H9 (cell line): ENCODE measurements around the gene DKK3. TPM values are rescaled to one million over a fixed set of nuclear protein-coding genes. Genes with fewer than 3 reads are reported as not detected.

ENCODE experiments used
- DNase-seq: peaks from one replicate; pipeline ENCODE4 v3.0.0-alpha.2; 2017
- H2AFZ ChIP-seq: one replicate; pipeline ENCODE4 v1.6.1; 2013; ENCODE audit warnings: mild to moderate bottlenecking, low read length, control low read depth, moderate library complexity
- H2AK5ac ChIP-seq: 2 replicates; pipeline ENCODE4 v1.6.1; 2013; ENCODE audit warnings: low read length, control low read depth, mixed read lengths; ENCODE audit not compliant: insufficient read length
- H2BK120ac ChIP-seq: one replicate; pipeline ENCODE4 v1.6.1; 2013; ENCODE audit warnings: low read depth, mild to moderate bottlenecking, low read length, control low read depth, inconsistent platforms; ENCODE audit not compliant: poor library complexity, severe bottlenecking
- H2BK12ac ChIP-seq: 2 replicates; pipeline ENCODE4 v1.6.1; 2013; ENCODE audit warnings: low read length, control low read depth, mixed read lengths, low read depth; ENCODE audit not compliant: insufficient read length
- H2BK15ac ChIP-seq: 2 replicates; pipeline ENCODE4 v1.6.1; 2013; ENCODE audit warnings: low read depth, low read length, control low read depth
- H2BK20ac ChIP-seq: one replicate; pipeline ENCODE4 v1.6.1; 2013; ENCODE audit warnings: low read depth, mild to moderate bottlenecking, low read length, control low read depth, inconsistent platforms; ENCODE audit not compliant: poor library complexity, severe bottlenecking
- H2BK5ac ChIP-seq: 2 replicates; pipeline ENCODE4 v1.6.1; 2013; ENCODE audit warnings: low read length, control low read depth, mixed read lengths; ENCODE audit not compliant: insufficient read length
- H3K14ac ChIP-seq: 2 replicates; pipeline ENCODE4 v1.6.1; 2013; ENCODE audit warnings: low read length, control low read depth; ENCODE audit not compliant: insufficient read depth
- H3K18ac ChIP-seq: 2 replicates; pipeline ENCODE4 v1.6.1; 2013; ENCODE audit warnings: low read depth, mild to moderate bottlenecking, mixed read lengths, low read length, control low read depth; ENCODE audit not compliant: insufficient read length
- H3K23ac ChIP-seq: 2 replicates; pipeline ENCODE4 v1.6.1; 2013; ENCODE audit warnings: low read length, control low read depth, mixed read lengths, low read depth; ENCODE audit not compliant: insufficient read length
- H3K23me2 ChIP-seq: 2 replicates; pipeline ENCODE4 v1.6.1; 2013; ENCODE audit warnings: low read depth, mild to moderate bottlenecking, mixed read lengths, low read length, control low read depth; ENCODE audit not compliant: insufficient read length, poor library complexity, severe bottlenecking
- H3K27ac ChIP-seq: 2 replicates; pipeline ENCODE4 v1.5.1; 2013; ENCODE audit warnings: low read length, control low read depth, mixed read lengths, low read depth; ENCODE audit not compliant: insufficient read length
- H3K27me3 ChIP-seq: 2 replicates; pipeline ENCODE4 v1.6.1; 2013; ENCODE audit warnings: low read length, control low read depth, inconsistent platforms; ENCODE audit not compliant: insufficient read depth
- H3K4ac ChIP-seq: 2 replicates; pipeline ENCODE4 v1.6.1; 2013; ENCODE audit warnings: low read depth, mild to moderate bottlenecking, control low read depth, inconsistent platforms, low read length, moderate library complexity
- H3K4me1 ChIP-seq: 2 replicates; pipeline ENCODE4 v1.6.1; 2013; ENCODE audit warnings: low read length, control low read depth, inconsistent platforms; ENCODE audit not compliant: insufficient read depth
- H3K4me2 ChIP-seq: 2 replicates; pipeline ENCODE4 v1.6.1; 2013; ENCODE audit warnings: low read length, control low read depth, mixed read lengths; ENCODE audit not compliant: insufficient read length, insufficient read depth
- H3K56ac ChIP-seq: 2 replicates; pipeline ENCODE4 v1.6.1; 2013; ENCODE audit warnings: low read depth, mild to moderate bottlenecking, mixed read lengths, low read length, control low read depth; ENCODE audit not compliant: insufficient read length
- H3K79me1 ChIP-seq: 2 replicates; pipeline ENCODE4 v1.6.1; 2013; ENCODE audit warnings: low read depth, mild to moderate bottlenecking, moderate library complexity, low read length, control low read depth, inconsistent platforms; ENCODE audit not compliant: insufficient read depth, poor library complexity, severe bottlenecking
- H3K79me2 ChIP-seq: 2 replicates; pipeline ENCODE4 v1.6.1; 2013; ENCODE audit warnings: low read length, control low read depth, inconsistent platforms; ENCODE audit not compliant: insufficient read depth
- H3K9ac ChIP-seq: 2 replicates; pipeline ENCODE4 v1.6.1; 2013; ENCODE audit warnings: low read length, control low read depth, mixed read lengths; ENCODE audit not compliant: insufficient read length; ENCODE audit errors: extremely low read depth
- H3K9me3 ChIP-seq: one replicate; pipeline ENCODE4 v1.6.1; 2013; ENCODE audit warnings: low read depth, low read length, inconsistent platforms; ENCODE audit not compliant: control insufficient read depth
- H3T11ph ChIP-seq: one replicate; pipeline ENCODE4 v1.6.1; 2013; ENCODE audit warnings: mild to moderate bottlenecking, low read length, control low read depth, inconsistent platforms
- H4K20me1 ChIP-seq: one replicate; pipeline ENCODE4 v1.6.1; 2013; ENCODE audit not compliant: control insufficient read depth, insufficient read length, insufficient read depth
- H4K5ac ChIP-seq: 2 replicates; pipeline ENCODE4 v1.6.1; 2013; ENCODE audit warnings: low read depth, mild to moderate bottlenecking, mixed read lengths, low read length, control low read depth; ENCODE audit not compliant: insufficient read length
- H4K8ac ChIP-seq: replicated peaks from 2 replicates; pipeline ENCODE4 v1.6.1; 2013; ENCODE audit warnings: low read length, control low read depth, mixed read lengths, low read depth; ENCODE audit not compliant: insufficient read length
- H4K91ac ChIP-seq: 2 replicates; pipeline ENCODE4 v1.6.1; 2013; ENCODE audit warnings: low read depth, mild to moderate bottlenecking, moderate library complexity, mixed read lengths, low read length, control low read depth; ENCODE audit not compliant: insufficient read length
- H3K27ac Mint-ChIP-seq, 3 experiments: 2 replicates in 2 of 3; 3 replicates in 1 of 3; pipeline ENCODE4 v1.8.0; 2020 to 2021; ENCODE audit warnings: mixed read lengths in 3 of 3, mild to moderate bottlenecking in 1 of 3, moderate library complexity in 1 of 3
- H3K27me3 Mint-ChIP-seq: 2 replicates; pipeline ENCODE4 v1.8.0; 2021; ENCODE audit warnings: low read depth, mild to moderate bottlenecking, moderate library complexity, mixed read lengths
- H3K36me3 Mint-ChIP-seq, 3 experiments: 2 replicates in 2 of 3; 3 replicates in 1 of 3; pipeline ENCODE4 v1.8.0; 2020 to 2021; ENCODE audit warnings: low read depth in 3 of 3, mixed read lengths in 3 of 3; ENCODE audit not compliant: insufficient read depth in 1 of 3
- H3K4me1 Mint-ChIP-seq, 2 experiments: 2 replicates each; pipeline ENCODE4 v1.8.0; 2020; ENCODE audit warnings: mixed read lengths in 2 of 2
- H3K4me3 Mint-ChIP-seq, 2 experiments: 2 replicates in 1 of 2; 3 replicates in 1 of 2; pipeline ENCODE4 v1.8.0; 2020 to 2021; ENCODE audit warnings: mild to moderate bottlenecking in 2 of 2, mixed read lengths in 2 of 2, moderate library complexity in 1 of 2
- H3K9me3 Mint-ChIP-seq, 2 experiments: 2 replicates in 1 of 2; 3 replicates in 1 of 2; pipeline ENCODE4 v1.8.0; 2020; ENCODE audit warnings: mild to moderate bottlenecking in 2 of 2, mixed read lengths in 2 of 2, moderate library complexity in 1 of 2
- CTCF ChIP-seq: fragments of 200-600 bp; sonication (generic); conservative IDR thresholded peaks from 3 replicates; pipeline ENCODE4 v1.8.0; 2021; ENCODE audit warnings: antibody characterized with exemption, mild to moderate bottlenecking
- WGBS: extraction: QIAGEN DNeasy Blood & Tissue Kit; methylation state at CpG from one replicate; pipeline ENCODE4 v1.1.7; 2013; ENCODE audit warnings: missing lambda C conversion rate, low lambda C conversion rate, mixed read lengths; ENCODE audit not compliant: insufficient read length; ENCODE audit errors: extremely low coverage; 5-methylcytosine and 5-hydroxymethylcytosine counted together
- total RNA-seq: library from RNA; stranded (reverse); gene quantifications from 2 replicates; pipeline ENCODE4 v1.2.1, GENCODE V29; 2021

Gene DKK3
- total RNA-seq, 1 experiment from 2014 or later, result 17.1 TPM

GRCh38 chr11:12009617-12010321 is 1.3 kb upstream of the DKK3 start:
- no peak overlapping the region for H3K56ac ChIP-seq
- H3K79me1 ChIP-seq, result no peaks in the 10 kb centered on the region
- H3K27me3 Mint-ChIP-seq, result peaks cover 36% of the 10 kb centered on the region
- H3K27me3 ChIP-seq, result no peaks in the 10 kb centered on the region; the same call in 1 of the 2 replicates
- peaks cover 2% of the 10 kb centered on the region; the same call in 1 of the 2 replicates for H3K4me1 ChIP-seq
- H3K9me3 ChIP-seq, result no peaks in the 10 kb centered on the region
- no peak overlapping the region for H2BK120ac ChIP-seq
- no peak overlapping the region for H3T11ph ChIP-seq
- peaks cover 0 to 7% (median 0%) of the 10 kb centered on the region in 3 experiments; a peak in 1 of 7 replicates for H3K36me3 Mint-ChIP-seq
- H3K27ac ChIP-seq, result no peak overlapping the region
- no peak overlapping the region for H4K91ac ChIP-seq
- WGBS, result no CpG with 5 or more reads among the region's 15 CpGs
- peaks cover 24 to 29% of the 10 kb centered on the region in 2 experiments for H3K4me1 Mint-ChIP-seq
- no peak overlapping the region for H2AFZ ChIP-seq
- H4K5ac ChIP-seq, result no peak overlapping the region
- H3K4me2 ChIP-seq, result peak overlapping the region; percentile 71
- no peak overlapping the region for H2BK20ac ChIP-seq
- H4K20me1 ChIP-seq, result no peaks in the 10 kb centered on the region
- no peak overlapping the region for H2BK5ac ChIP-seq
- no peak overlapping the region for H3K14ac ChIP-seq
- H3K23ac ChIP-seq, result no peak overlapping the region
- H3K18ac ChIP-seq, result peak overlapping the region; percentile 18
- DNase-seq, result no peak
- H3K4ac ChIP-seq, result no peak overlapping the region
- TF ChIP-seq CTCF, result no peak
- H2BK12ac ChIP-seq, result no peak overlapping the region
- no peak overlapping the region for H4K8ac ChIP-seq
- H3K23me2 ChIP-seq, result peaks cover 11% of the 10 kb centered on the region
- no peaks in the 10 kb centered on the region for H3K79me2 ChIP-seq
- H3K27ac Mint-ChIP-seq, result peak overlapping the region in 1 of 3 experiments; percentile 86; a peak in 3 of 7 replicates
- H2BK15ac ChIP-seq, result no peak overlapping the region
- peak overlapping the region; percentile 84 to 89 for H3K4me3 Mint-ChIP-seq
- no peak overlapping the region for H3K9ac ChIP-seq
- H3K9me3 Mint-ChIP-seq, result no peaks in the 10 kb centered on the region
- no peak overlapping the region for H2AK5ac ChIP-seq
